HL-60 (cell line): ENCODE results near the gene CHCHD1.

Experiments
- DNase-seq, 2 experiments: peaks; one replicate each; pipeline ENCODE4 v3.0.0-alpha.2; 2010 to 2020; ENCODE audit warnings: low read depth in 1 of 2, low spot score in 1 of 2
- H3K27ac ChIP-seq: fragments of 250-450 bp; sonication (Bioruptor Pico); replicated peaks from 2 replicates; pipeline ENCODE4 v1.5.1; 2020; ENCODE audit warnings: mild to moderate bottlenecking, moderate library complexity
- H3K27me3 ChIP-seq: fragments of 250-450 bp; sonication (Bioruptor Pico); 2 replicates; pipeline ENCODE4 v1.5.1; 2021; ENCODE audit warnings: mild to moderate bottlenecking, moderate library complexity; ENCODE audit not compliant: insufficient read depth, poor library complexity, severe bottlenecking
- H3K4me3 ChIP-seq: replicated peaks from 2 replicates; pipeline ENCODE4 v1.5.1; 2011; ENCODE audit warnings: mild to moderate bottlenecking, control low read depth, low read length; ENCODE audit not compliant: insufficient read depth
- CTCF ChIP-seq: IDR thresholded peaks from one replicate; pipeline ENCODE4 v1.5.1; 2011; ENCODE audit warnings: low read length, control low read depth, inconsistent platforms; ENCODE audit not compliant: insufficient read depth
- GABPA ChIP-seq: IDR thresholded peaks from 2 replicates; pipeline ENCODE4 v1.6.1; 2012; ENCODE audit warnings: low read depth
- POLR2AphosphoS5 ChIP-seq: IDR thresholded peaks from 2 replicates; pipeline ENCODE4 v1.6.1; 2012; ENCODE audit warnings: low read depth
- REST ChIP-seq: IDR thresholded peaks from 2 replicates; pipeline ENCODE4 v1.6.1; 2012; ENCODE audit warnings: low read depth; ENCODE audit not compliant: insufficient replicate concordance
- SPI1 ChIP-seq: IDR thresholded peaks from 2 replicates; pipeline ENCODE4 v1.6.1; 2012; ENCODE audit warnings: low read depth, mild to moderate bottlenecking, borderline replicate concordance

CHCHD1 gene

GRCh38 chr10:73810735-73811465 lies 29.1 kb downstream of the CHCHD1 start:
- peak overlapping the region; percentile 79 for H3K4me3 ChIP-seq
- TF ChIP-seq SPI1 (0 out of 2 replicates have a peak, but pooled peaks have one; percentile 1), POLR2AphosphoS5 (no peak)
- DNase-seq, result peak; percentile 38 to 50
- peak overlapping the region; percentile 76 for H3K27ac ChIP-seq
- H3K27me3 ChIP-seq, result no peaks in the 10 kb centered on the region

- H3K4me3 ChIP-seq, result no peak overlapping the region
- no peak for DNase-seq
- no peak for TF ChIP-seq GABPA
- no peak for TF ChIP-seq CTCF
- TF ChIP-seq POLR2AphosphoS5, result no peak; the same call in 1 of the 2 replicates
- TF ChIP-seq SPI1, result no peak
- no peak for TF ChIP-seq REST
- H3K27me3 ChIP-seq, result no peaks in the 10 kb centered on the region
- H3K27ac ChIP-seq, result no peak overlapping the region; the same call in 1 of the 2 replicates
Observed at GRCh38 chr10:73812657-73813056, 30.8 kb downstream of the CHCHD1 start.

GRCh38 chr10:73813333-73813732 lies 31.5 kb downstream of the CHCHD1 start:
- no peak for DNase-seq
- no peak overlapping the region for H3K27ac ChIP-seq
- TF ChIP-seq GABPA (no peak), POLR2AphosphoS5 (no peak; the same call in 1 of the 2 replicates), REST (no peak), CTCF (no peak), SPI1 (no peak)
- H3K4me3 ChIP-seq, result no peak overlapping the region
- H3K27me3 ChIP-seq, result no peaks in the 10 kb centered on the region

GRCh38 chr10:73814276-73814895 lies 32.5 kb downstream of the CHCHD1 start:
- Histone ChIP-seq H3K27me3 (no peaks in the 10 kb centered on the region), H3K27ac (no peak overlapping the region), H3K4me3 (no peak overlapping the region)
- TF ChIP-seq CTCF, result no peak
- no peak for TF ChIP-seq REST
- no peak for TF ChIP-seq GABPA
- no peak for TF ChIP-seq SPI1
- no peak for TF ChIP-seq POLR2AphosphoS5
- DNase-seq, result no peak
